ENCODE results near the gene PHIP.

- no peak for TF ChIP-seq RAD21 (IDR thresholded peaks at IDR 0.05; ENCODE audit: low read depth)
- no peak for TF ChIP-seq SP1 (IDR thresholded peaks at IDR 0.05; ENCODE audit: low read depth)
- TF ChIP-seq CTCF (IDR thresholded peaks at IDR 0.05 in 2 of 3, conservative IDR thresholded peaks at IDR 0.05 in 1 of 3; ENCODE audit: borderline replicate concordance in 1 of 3, insufficient read depth in 1 of 3, low read depth in 2 of 3, low read length in 2 of 3), result no peak
Measured at GRCh38 chr6:79062708-79063107, 15.3 kb downstream of the PHIP start.

Measured in HCT116 (cell line).